Measurements from ENCODE around the gene RPS4Y1.

The RPS4Y1 gene

GRCh38 chrY:2885880-2886279 is 44.5 kb downstream of the RPS4Y1 start:
- DNase-seq = no peak

- peak; percentile 23 for DNase-seq
Observed at GRCh38 chrY:2887386-2887785, 46.0 kb downstream of the RPS4Y1 start.

GRCh38 chrY:2887955-2888354 is 46.6 kb downstream of the RPS4Y1 start:
- DNase-seq = no peak

GRCh38 chrY:2893471-2893870 is 52.1 kb downstream of the RPS4Y1 start:
- DNase-seq = no peak

- DNase-seq = no peak
Observed at GRCh38 chrY:2896050-2896449, 54.6 kb downstream of the RPS4Y1 start.

GRCh38 chrY:2907356-2907755 is 66.0 kb downstream of the RPS4Y1 start:
- no peak for DNase-seq

- peak; percentile 30 for DNase-seq
Observed at GRCh38 chrY:2913066-2913815, 71.8 kb downstream of the RPS4Y1 start.
